GM21619 (cell line): Measurements from ENCODE around the gene CIRBP.
"Not testable (repeated sequence)": the region's sequence is repeated elsewhere in the genome, so short reads cannot be mapped to it uniquely, and the experiment has no call there.

Experiments used
- ATAC-seq: cut with Tn5 transposase; IDR thresholded peaks from one replicate; pipeline ENCODE4 v1.9.1; 2021; ENCODE audit not compliant: unreplicated experiment

CIRBP gene

GRCh38 chr19:1290196-1290702 lies 21.1 kb downstream of the CIRBP start:
- ATAC-seq = no peak

- no peak for ATAC-seq
Measured at GRCh38 chr19:1290703-1291651, 21.8 kb downstream of the CIRBP start.

GRCh38 chr19:1291761-1292418 lies 22.8 kb downstream of the CIRBP start:
- ATAC-seq = no peak

GRCh38 chr19:1292419-1293151 lies 23.5 kb downstream of the CIRBP start:
- no peak for ATAC-seq

- no peak for ATAC-seq
Measured at GRCh38 chr19:1293782-1294604, 24.9 kb downstream of the CIRBP start.

GRCh38 chr19:1294688-1295087 lies 25.6 kb downstream of the CIRBP start:
- ATAC-seq = no peak

- no peak for ATAC-seq
Measured at GRCh38 chr19:1295169-1296012, 26.3 kb downstream of the CIRBP start.

GRCh38 chr19:1296078-1296477 lies 26.9 kb downstream of the CIRBP start:
- no peak for ATAC-seq

- ATAC-seq = no peak
Measured at GRCh38 chr19:1296575-1297271, 27.6 kb downstream of the CIRBP start.

GRCh38 chr19:1298235-1298634 lies 29.1 kb downstream of the CIRBP start:
- ATAC-seq = no peak

GRCh38 chr19:1299801-1300200 lies 30.7 kb downstream of the CIRBP start:
- no peak for ATAC-seq

- no peak for ATAC-seq
Measured at GRCh38 chr19:1300744-1301490, 31.8 kb downstream of the CIRBP start.

GRCh38 chr19:1302533-1303239 lies 33.6 kb downstream of the CIRBP start:
- ATAC-seq = no peak

- ATAC-seq = no peak
Measured at GRCh38 chr19:1304197-1304924, 35.2 kb downstream of the CIRBP start.

- ATAC-seq = not testable (repeated sequence)
Measured at GRCh38 chr19:1305354-1305753, 36.2 kb downstream of the CIRBP start.

- ATAC-seq = no peak
Measured at GRCh38 chr19:1307320-1307719, 38.2 kb downstream of the CIRBP start.

GRCh38 chr19:1307755-1308303 lies 38.7 kb downstream of the CIRBP start:
- no peak for ATAC-seq
